ENCODE measurements around the gene DYRK1A. TPM values are rescaled to one million over a fixed set of nuclear protein-coding genes. Genes with fewer than 3 reads are reported as not detected.

DYRK1A gene
- total RNA-seq, 1 experiment from 2014 or later: 48.7 TPM

GRCh38 chr21:37408464-37409193, 42.1 kb downstream of the DYRK1A start:
- no TSS peak for BruUV-seq (replicated peaks)
- no peak overlapping the region for H3K27ac ChIP-seq (ENCODE audit: low read length)
- H3F3A ChIP-seq (ENCODE audit: low read length, unreplicated experiment): no peaks in the 10 kb centered on the region
- POLR2A ChIA-PET (ENCODE audit: unreplicated experiment): no interaction called here
- no peak overlapping the region for H2AFZ ChIP-seq (ENCODE audit: low read length)
- no peaks in the 10 kb centered on the region for H3K9me2 ChIP-seq (replicated peaks; ENCODE audit: low read length)
- no peaks in the 10 kb centered on the region for H3K9me3 ChIP-seq (ENCODE audit: low read length)
- no peak overlapping the region for H3K4me3 ChIP-seq (ENCODE audit: low read length)
- ATAC-seq (no peak), DNase-seq (no peak)
- peaks cover 3% of the 10 kb centered on the region; the same call in 1 of the 2 replicates for H3K36me3 ChIP-seq (ENCODE audit: low read depth, low read length)
- CTCF ChIA-PET: no interaction called here
- peaks cover 80% of the 10 kb centered on the region for H4K20me1 ChIP-seq (ENCODE audit: low read length)
- H3K27me3 ChIP-seq (ENCODE audit: low read length): no peaks in the 10 kb centered on the region
- intact Hi-C loops (cut with micrococcal nuclease): no loop called here
- H3K4me1 ChIP-seq (ENCODE audit: insufficient read depth, low read length): no peaks in the 10 kb centered on the region
- H3K79me2 ChIP-seq (ENCODE audit: low read length): peaks cover 99% of the 10 kb centered on the region
- H3K9ac ChIP-seq (ENCODE audit: low read length): no peak overlapping the region
- H3K4me2 ChIP-seq (ENCODE audit: low read length): no peak overlapping the region
- no peak for TF ChIP-seq EZH2 (IDR thresholded peaks at IDR 0.05; ENCODE audit: low read length, unreplicated experiment)
- no peak for TF ChIP-seq CTCF (conservative IDR thresholded peaks at IDR 0.05; ENCODE audit: low read depth, low read length)
- no peak for TF ChIP-seq EZH2phosphoT487 (IDR thresholded peaks at IDR 0.05; ENCODE audit: borderline replicate concordance, low read length)

- Histone ChIP-seq H3K36me3 (ENCODE audit: low read depth, low read length) (peaks cover 3% of the 10 kb centered on the region; the same call in 1 of the 2 replicates), H3F3A (ENCODE audit: low read length, unreplicated experiment) (no peaks in the 10 kb centered on the region), H3K9ac (ENCODE audit: low read length) (no peak overlapping the region), H3K79me2 (ENCODE audit: low read length) (peaks cover 99% of the 10 kb centered on the region), H2AFZ (ENCODE audit: low read length) (no peak overlapping the region), H3K9me3 (ENCODE audit: low read length) (no peaks in the 10 kb centered on the region), H3K4me1 (ENCODE audit: insufficient read depth, low read length) (no peaks in the 10 kb centered on the region), H3K27me3 (ENCODE audit: low read length) (no peaks in the 10 kb centered on the region), H3K27ac (ENCODE audit: low read length) (no peak overlapping the region), H3K4me2 (ENCODE audit: low read length) (no peak overlapping the region), H4K20me1 (ENCODE audit: low read length) (peaks cover 76% of the 10 kb centered on the region), H3K4me3 (ENCODE audit: low read length) (no peak overlapping the region), H3K9me2 (replicated peaks; ENCODE audit: low read length) (no peaks in the 10 kb centered on the region)
- intact Hi-C loops (cut with micrococcal nuclease): no loop called here
- ATAC-seq (no peak), DNase-seq (no peak)
- BruUV-seq (replicated peaks): no TSS peak
- ChIA-PET CTCF (no interaction called here), POLR2A (ENCODE audit: unreplicated experiment) (no interaction called here)
- no peak for TF ChIP-seq EZH2 (IDR thresholded peaks at IDR 0.05; ENCODE audit: low read length, unreplicated experiment)
- TF ChIP-seq CTCF (conservative IDR thresholded peaks at IDR 0.05; ENCODE audit: low read depth, low read length): no peak
- no peak for TF ChIP-seq EZH2phosphoT487 (IDR thresholded peaks at IDR 0.05; ENCODE audit: borderline replicate concordance, low read length)
Observed at GRCh38 chr21:37410639-37411038, 44.1 kb downstream of the DYRK1A start.

GRCh38 chr21:37412603-37413360, 46.2 kb downstream of the DYRK1A start:
- H3K27ac ChIP-seq (ENCODE audit: low read length): no peak overlapping the region
- intact Hi-C loops (cut with micrococcal nuclease): no loop called here
- peaks cover 3% of the 10 kb centered on the region; the same call in 1 of the 2 replicates for H3K36me3 ChIP-seq (ENCODE audit: low read depth, low read length)
- ATAC-seq: no peak
- no peaks in the 10 kb centered on the region for H3K4me1 ChIP-seq (ENCODE audit: insufficient read depth, low read length)
- DNase-seq: no peak
- ChIA-PET CTCF (no interaction called here), POLR2A (ENCODE audit: unreplicated experiment) (no interaction called here)
- H4K20me1 ChIP-seq (ENCODE audit: low read length): peaks cover 69% of the 10 kb centered on the region
- H3F3A ChIP-seq (ENCODE audit: low read length, unreplicated experiment): no peaks in the 10 kb centered on the region
- H2AFZ ChIP-seq (ENCODE audit: low read length): no peak overlapping the region
- TF ChIP-seq EZH2phosphoT487 (IDR thresholded peaks at IDR 0.05; ENCODE audit: borderline replicate concordance, low read length): no peak
- TF ChIP-seq CTCF (conservative IDR thresholded peaks at IDR 0.05; ENCODE audit: low read depth, low read length): no peak
- TF ChIP-seq EZH2 (IDR thresholded peaks at IDR 0.05; ENCODE audit: low read length, unreplicated experiment): no peak
- no peak overlapping the region for H3K4me2 ChIP-seq (ENCODE audit: low read length)
- H3K4me3 ChIP-seq (ENCODE audit: low read length): no peak overlapping the region
- no TSS peak for BruUV-seq (replicated peaks)
- no peaks in the 10 kb centered on the region for H3K9me3 ChIP-seq (ENCODE audit: low read length)
- H3K9me2 ChIP-seq (replicated peaks; ENCODE audit: low read length): no peaks in the 10 kb centered on the region
- peaks cover 99% of the 10 kb centered on the region for H3K79me2 ChIP-seq (ENCODE audit: low read length)
- no peak overlapping the region for H3K9ac ChIP-seq (ENCODE audit: low read length)
- no peaks in the 10 kb centered on the region for H3K27me3 ChIP-seq (ENCODE audit: low read length)
